ENCODE measurements around the gene MME. TPM values are rescaled to one million over a fixed set of nuclear protein-coding genes. Genes with fewer than 3 reads are reported as not detected.

The MME gene
- total RNA-seq, 1 experiment from 2014 or later: 228 TPM

DNA sequence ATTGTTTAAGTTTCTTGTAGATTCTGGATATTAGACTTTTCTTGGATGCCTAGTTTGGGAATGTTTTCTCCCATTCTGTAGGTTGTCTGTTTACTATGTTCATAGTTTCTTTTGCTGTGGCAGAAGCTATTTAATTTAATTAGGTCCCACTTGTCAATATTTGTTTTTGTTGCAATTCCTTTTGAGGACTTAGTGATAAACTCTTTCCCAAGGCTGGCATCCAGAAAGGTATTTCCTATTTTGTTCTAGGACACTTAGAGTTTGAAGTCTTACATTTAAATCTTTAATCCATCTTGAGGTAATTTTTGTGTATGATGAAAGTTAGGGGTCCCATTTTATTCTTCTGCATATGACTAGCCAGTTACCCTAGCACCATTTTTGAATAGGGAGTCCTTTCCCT is 54.9 kb downstream of the MME start:
- no peak for DNase-seq (ENCODE audit: low read depth)

- DNase-seq (ENCODE audit: low read depth): no peak
Observed at GRCh38 chr3:155138677-155139076, 58.6 kb downstream of the MME start.

GRCh38 chr3:155147588-155147987 is 67.5 kb downstream of the MME start:
- DNase-seq (ENCODE audit: low read depth): no peak

DNA sequence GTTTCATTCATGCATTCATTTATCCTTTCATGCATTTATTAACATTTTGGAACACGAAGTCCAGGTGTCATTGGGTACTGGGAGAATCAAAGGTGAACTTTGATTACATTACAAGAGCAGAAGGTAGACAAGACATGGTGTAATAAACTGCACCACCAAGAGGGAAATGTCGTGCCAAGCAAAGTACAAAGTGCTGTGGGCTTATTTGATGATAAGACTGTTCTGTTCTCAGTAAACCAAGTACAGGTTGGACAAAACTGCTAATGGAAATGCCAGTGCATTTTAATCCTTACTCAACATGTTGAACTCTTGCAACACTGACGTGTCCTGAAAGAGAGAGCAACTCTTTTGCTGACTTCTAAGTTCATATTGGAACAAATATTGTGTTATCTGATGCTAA is 69.4 kb downstream of the MME start:
- DNase-seq (ENCODE audit: low read depth): no peak

GRCh38 chr3:155153242-155154186 is 73.4 kb downstream of the MME start:
- no peak for DNase-seq (ENCODE audit: low read depth)

GRCh38 chr3:155154255-155154654 is 74.1 kb downstream of the MME start:
- DNase-seq (ENCODE audit: low read depth): no peak

DNA sequence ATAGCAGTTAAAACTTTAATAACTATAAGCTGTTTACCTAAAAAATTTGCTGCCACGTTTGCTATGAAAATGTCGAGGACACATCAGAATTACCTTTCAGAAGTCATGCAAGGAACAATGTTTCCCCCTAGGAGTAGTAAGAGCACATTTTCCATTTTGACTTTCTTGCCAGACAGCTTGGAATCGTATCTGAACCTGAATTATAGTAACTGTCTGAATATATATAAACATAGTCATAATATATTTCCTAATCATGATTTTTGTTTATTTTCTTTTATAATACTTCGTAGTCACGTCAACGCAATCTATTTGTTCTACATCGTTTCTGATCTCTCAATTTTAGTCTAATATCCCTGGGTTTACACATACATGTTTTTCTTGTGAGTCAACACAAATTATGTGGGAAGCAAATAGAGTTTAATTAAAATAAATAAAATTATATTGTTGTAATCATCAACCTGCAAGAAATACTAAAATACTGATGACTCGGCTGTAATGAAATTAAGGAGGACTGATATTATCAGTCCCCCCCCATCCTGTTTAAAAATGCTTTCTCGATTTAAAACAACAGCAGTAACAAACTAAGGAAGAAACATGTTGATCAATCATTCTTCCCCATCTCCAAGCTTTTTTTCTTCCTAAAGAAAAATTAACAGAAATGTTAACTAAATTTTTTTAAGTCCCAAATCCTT is 78.4 kb downstream of the MME start:
- DNase-seq (ENCODE audit: low read depth): no peak

GRCh38 chr3:155159301-155159700 is 79.2 kb downstream of the MME start:
- DNase-seq (ENCODE audit: low read depth): no peak

- DNase-seq (ENCODE audit: low read depth): no peak
Observed at GRCh38 chr3:155161640-155162292, 81.6 kb downstream of the MME start.

GRCh38 chr3:155164306-155164705 is 84.2 kb downstream of the MME start:
- DNase-seq (ENCODE audit: low read depth): no peak

GRCh38 chr3:155166441-155166840 is 86.3 kb downstream of the MME start:
- DNase-seq (ENCODE audit: low read depth): no peak

GRCh38 chr3:155169197-155169596 is 89.1 kb downstream of the MME start:
- DNase-seq (ENCODE audit: low read depth): no peak

DNA sequence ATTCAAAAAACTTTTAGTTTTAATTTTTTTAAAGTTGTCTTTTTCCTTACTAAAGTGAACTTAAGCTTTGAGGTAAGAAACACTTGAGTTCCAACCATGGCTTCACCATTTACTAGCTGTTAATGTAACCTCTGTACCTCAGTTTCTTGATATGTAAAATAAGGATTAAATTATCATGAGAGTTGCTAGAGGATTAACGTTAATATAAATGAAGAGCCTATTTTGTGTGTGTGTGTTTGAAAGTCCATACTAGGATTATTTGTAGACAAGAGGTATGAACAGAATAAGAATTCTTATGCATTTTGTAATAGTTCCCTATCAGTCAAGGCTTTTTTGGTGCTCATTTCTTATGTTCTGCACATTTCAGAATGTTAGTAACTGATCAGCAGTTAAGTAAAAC is 93.7 kb downstream of the MME start:
- DNase-seq (ENCODE audit: low read depth): no peak

DNA sequence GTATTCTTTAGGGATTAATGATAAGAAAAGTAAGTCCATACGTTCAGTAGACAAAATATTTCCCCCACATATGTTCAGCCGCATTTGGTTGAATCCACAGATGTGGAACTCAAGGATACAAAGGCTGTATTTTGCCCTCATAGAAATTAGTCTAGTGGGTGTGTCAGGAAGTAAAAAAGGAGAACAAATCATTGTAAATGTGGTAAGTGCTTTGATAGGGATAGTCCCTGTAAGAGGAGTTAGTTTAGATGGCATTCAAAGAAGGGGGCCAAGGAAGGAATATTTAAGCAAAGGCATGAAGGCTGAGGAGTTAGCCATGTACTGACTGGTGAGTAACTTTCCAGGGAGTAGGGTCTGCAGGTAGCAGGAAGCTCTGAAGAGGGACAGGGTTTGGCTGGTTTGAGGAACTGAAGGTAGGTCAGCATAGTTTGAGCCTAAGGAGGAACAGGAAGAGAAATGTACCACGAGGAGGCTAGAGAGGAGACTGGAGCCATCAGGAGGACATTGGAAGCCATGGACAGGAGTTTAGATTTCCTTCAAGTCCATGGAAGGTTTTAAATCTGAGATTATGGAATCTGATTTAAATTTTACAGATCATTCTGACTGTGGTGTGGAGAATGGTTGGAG is 98.8 kb downstream of the MME start:
- no peak for DNase-seq (ENCODE audit: low read depth)

GRCh38 chr3:155179437-155179827 is 99.3 kb downstream of the MME start:
- no peak for DNase-seq (ENCODE audit: low read depth)

DNA sequence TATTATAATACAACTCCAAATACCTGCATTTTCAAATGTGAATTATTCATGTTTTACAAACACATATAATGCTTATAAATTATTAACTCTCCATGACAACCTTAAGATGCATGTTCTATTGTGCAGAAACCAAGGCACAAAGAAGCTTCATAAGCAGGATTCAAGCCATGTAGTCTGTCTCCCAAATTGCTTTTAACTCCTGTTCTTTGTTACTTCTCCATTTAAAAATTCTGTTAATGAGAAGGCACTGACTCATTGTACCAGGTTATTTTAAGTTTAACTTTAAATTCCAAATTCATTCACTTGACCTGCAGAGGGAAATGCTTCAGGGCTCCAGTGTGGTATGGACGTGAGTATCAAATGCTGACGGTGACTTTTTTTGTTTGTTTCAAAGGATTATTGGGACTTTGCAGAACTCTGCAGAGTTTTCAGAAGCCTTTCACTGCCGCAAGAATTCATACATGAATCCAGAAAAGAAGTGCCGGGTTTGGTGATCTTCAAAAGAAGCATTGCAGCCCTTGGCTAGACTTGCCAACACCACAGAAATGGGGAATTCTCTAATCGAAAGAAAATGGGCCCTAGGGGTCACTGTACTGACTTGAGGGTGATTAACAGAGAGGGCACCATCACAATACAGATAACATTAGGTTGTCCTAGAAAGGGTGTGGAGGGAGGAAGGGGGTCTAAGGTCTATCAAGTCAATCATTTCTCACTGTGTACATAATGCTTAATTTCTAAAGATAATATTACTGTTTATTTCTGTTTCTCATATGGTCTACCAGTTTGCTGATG is 100.0 kb downstream of the MME start:
- DNase-seq (ENCODE audit: low read depth): no peak

DNA sequence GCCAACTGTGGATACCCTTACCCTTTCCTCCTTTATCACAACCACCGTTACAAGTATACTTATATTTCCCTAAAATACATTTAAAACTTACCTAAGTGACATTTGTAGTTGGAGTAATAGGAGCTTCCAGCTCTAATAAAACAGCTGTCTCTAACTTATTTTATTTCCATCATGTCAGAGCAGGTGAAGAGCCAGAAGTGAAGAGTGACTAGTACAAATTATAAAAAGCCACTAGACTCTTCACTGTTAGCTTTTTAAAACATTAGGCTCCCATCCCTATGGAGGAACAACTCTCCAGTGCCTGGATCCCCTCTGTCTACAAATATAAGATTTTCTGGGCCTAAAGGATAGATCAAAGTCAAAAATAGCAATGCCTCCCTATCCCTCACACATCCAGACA is 102.3 kb downstream of the MME start:
- DNase-seq (ENCODE audit: low read depth): no peak

DNA sequence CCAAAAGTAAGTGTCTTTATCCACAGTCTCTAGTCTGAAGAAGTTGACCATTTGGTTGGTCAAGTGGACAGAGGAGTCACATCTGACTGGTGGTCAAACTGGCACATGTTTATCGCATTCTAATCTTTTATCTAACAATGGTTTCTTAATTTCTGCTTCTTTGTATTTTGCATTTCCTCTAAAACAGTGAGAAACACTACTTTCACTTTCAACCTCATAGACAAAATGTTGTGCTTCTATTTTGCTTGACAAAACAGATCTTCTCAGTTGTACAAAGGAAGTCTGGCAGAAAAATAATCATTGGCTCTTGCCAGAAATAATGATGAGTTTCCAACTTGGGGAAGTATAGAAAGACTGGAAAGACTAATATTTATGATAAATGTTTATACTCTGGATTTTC is 103.9 kb downstream of the MME start:
- no peak for DNase-seq (ENCODE audit: low read depth)

GRCh38 chr3:155185631-155186071 is 105.5 kb downstream of the MME start:
- DNase-seq (ENCODE audit: low read depth): peak; percentile 86

- DNase-seq (ENCODE audit: low read depth): no peak
Observed at GRCh38 chr3:155188031-155188430, 107.9 kb downstream of the MME start.

DNA sequence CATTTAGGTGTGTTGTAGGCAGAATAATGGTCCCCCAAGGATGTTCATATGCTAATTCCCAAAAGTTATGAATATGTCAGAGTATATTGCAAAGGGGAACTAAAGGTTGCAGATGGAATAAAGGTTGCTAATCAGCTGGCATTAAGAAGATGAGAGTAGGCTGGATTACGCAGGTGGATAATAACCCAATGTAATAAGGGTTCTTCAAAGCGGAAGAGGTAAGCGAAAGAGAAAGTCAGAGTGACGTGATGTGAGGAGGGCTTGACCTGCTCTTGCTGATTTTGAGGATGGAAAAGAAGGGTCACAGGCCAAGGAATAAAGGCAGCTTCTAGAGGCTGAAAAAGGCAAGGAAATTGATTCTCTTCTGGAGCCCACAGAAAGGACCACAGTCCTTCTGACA is 109.4 kb downstream of the MME start:
- DNase-seq (ENCODE audit: low read depth): no peak
